Measurements from ENCODE around the gene NEMP2.
A peak's percentile ranks its signal among the peaks of the same experiment; 100 is the strongest.
"Not testable (repeated sequence)": the region's sequence is repeated elsewhere in the genome, so short reads cannot be mapped to it uniquely, and the experiment has no call there.

Gene NEMP2

DNA sequence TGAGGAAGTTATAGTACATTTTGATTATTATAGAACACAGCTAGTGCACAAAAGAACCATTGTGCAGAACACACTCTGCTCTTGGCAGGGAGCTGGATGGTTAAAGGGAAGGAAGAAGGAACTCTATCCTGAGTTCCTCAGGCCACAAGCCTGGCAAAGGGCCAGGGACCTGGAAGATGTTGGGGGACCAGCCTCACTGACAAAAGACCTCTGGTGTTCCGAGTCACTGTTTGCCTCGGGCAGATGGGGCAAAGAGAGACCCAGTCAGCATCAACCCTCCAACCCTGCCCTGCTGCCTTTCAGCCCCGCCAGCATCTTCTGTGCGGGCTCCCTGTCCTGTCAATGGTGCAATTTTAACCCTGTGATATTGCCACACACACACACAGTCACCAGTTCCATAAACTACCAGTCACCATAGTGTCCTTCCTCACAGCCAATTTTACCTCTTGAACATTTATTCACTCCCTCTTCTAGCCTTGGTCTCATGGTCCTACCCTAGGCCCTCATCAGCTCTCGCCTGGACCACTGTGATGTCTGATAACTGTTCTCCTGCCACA lies 21.9 kb downstream of the NEMP2 start:
- TF ChIP-seq, protein P1, sequence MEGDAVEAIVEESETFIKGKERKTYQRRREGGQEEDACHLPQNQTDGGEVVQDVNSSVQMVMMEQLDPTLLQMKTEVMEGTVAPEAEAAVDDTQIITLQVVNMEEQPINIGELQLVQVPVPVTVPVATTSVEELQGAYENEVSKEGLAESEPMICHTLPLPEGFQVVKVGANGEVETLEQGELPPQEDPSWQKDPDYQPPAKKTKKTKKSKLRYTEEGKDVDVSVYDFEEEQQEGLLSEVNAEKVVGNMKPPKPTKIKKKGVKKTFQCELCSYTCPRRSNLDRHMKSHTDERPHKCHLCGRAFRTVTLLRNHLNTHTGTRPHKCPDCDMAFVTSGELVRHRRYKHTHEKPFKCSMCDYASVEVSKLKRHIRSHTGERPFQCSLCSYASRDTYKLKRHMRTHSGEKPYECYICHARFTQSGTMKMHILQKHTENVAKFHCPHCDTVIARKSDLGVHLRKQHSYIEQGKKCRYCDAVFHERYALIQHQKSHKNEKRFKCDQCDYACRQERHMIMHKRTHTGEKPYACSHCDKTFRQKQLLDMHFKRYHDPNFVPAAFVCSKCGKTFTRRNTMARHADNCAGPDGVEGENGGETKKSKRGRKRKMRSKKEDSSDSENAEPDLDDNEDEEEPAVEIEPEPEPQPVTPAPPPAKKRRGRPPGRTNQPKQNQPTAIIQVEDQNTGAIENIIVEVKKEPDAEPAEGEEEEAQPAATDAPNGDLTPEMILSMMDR (IDR thresholded peaks at IDR 0.05; ENCODE audit: borderline replicate concordance, insufficient read depth, low read depth, low read length), result no peak
- H3K4me3 ChIP-seq (ENCODE audit: low read depth, low read length), result no peak overlapping the region

DNA sequence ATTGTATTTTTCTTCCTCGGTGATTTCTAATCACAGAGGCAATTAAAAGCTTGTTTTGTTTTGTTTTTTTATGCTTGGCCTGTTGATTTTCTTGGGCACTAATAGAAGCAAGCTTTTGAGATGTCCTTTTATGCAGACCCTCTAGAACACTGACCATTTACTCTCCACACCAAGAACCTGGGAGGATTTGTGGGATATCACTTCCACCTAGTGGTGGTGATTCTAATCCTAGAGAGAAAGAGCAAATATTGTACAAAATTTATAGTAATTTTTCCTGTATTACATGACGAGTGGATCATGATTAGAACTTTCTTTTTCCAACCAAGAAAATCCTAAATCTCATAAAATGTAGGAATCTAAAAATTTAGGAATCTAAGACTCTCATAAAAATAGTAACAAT lies 23.4 kb downstream of the NEMP2 start:
- TF ChIP-seq, protein P1 (IDR thresholded peaks at IDR 0.05; ENCODE audit: borderline replicate concordance, insufficient read depth, low read depth, low read length), result 0 out of 2 replicates have a peak, but pooled peaks have one; percentile 9
- H3K4me3 ChIP-seq (ENCODE audit: low read depth, low read length), result no peak overlapping the region

DNA sequence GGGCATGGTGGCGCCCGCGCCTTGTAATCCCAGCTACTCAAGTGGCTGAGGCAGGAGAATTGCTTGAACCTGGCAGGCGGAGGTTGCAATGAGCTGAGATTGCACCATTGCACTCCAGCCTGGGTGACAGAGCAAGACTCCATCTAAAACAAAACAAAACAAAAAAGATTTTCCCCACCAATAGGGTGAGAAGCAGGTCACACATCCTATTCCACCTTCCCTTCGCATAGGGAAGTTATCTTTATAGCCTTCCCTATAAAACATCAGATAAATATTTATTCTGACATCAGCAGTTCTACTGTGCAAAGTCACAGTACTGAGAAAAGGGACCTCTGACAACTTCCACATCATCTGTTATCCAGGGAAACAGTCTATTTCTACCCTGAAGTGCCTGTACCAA lies 24.6 kb downstream of the NEMP2 start:
- not testable (repeated sequence) for H3K4me3 ChIP-seq (ENCODE audit: low read depth, low read length)

DNA sequence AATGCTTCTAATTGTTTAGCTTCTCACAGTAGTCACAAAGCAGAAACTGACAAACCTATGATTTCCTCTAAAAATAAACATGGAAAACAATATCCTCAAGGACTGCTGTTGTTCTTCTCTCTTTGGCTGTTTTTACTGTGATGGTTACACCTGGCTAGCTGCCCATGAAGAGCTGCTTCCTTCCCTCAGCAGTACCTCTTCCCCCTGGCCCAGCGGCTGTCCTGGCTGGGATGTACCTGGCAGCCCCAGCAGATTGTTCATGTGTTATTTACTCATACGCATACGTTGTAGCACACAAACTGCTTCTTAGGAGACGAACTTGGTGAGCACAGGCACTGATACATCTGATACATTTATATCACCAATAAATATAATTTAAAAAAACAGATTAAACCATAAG lies 27.4 kb downstream of the NEMP2 start:
- no peak overlapping the region for H3K4me3 ChIP-seq (ENCODE audit: low read depth, low read length)
- TF ChIP-seq, protein P1 (IDR thresholded peaks at IDR 0.05; ENCODE audit: borderline replicate concordance, insufficient read depth, low read depth, low read length), result no peak

DNA sequence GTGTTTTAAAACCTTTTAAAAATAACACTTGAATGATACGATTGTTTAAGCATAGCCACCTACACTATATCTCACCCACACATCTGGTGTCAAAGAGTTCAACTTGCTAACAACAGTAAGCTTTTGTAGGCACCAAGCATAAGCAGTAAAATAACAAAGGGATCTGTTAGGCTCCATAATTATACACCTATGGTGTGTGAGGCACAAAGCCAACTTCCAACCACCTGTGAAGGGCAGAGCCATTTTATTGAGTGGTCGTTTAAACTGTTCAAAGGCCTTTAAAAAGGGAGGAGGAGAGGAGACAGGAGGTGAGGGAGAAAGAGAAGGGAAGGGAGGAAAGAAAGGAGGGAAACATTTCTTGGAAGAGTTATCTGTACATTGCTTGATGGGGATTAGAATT lies 27.9 kb downstream of the NEMP2 start:
- H3K4me3 ChIP-seq (ENCODE audit: low read depth, low read length), result no peak overlapping the region
- TF ChIP-seq, protein P1 (IDR thresholded peaks at IDR 0.05; ENCODE audit: borderline replicate concordance, insufficient read depth, low read depth, low read length), result no peak

DNA sequence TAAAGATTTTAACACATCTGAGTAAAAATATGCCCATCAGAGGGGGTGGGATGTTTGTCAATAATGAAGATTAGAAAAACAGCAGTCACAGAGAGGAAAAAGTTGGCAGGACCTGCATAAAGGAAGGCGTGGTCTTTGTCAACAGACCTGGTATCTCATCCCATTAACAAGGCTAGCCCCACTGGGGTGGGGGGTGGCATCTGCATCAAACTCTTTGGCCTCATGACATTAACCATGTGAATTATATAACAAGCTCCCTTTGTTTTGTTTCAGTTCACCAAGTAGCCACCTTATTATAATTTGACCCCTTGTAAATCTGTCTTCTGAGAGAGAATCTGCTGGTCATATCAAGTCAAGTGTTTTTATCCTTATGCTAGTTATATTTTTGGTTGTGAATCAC lies 28.8 kb downstream of the NEMP2 start:
- H3K4me3 ChIP-seq (ENCODE audit: low read depth, low read length), result no peak overlapping the region
- TF ChIP-seq, protein P1 (IDR thresholded peaks at IDR 0.05; ENCODE audit: borderline replicate concordance, insufficient read depth, low read depth, low read length), result no peak

DNA sequence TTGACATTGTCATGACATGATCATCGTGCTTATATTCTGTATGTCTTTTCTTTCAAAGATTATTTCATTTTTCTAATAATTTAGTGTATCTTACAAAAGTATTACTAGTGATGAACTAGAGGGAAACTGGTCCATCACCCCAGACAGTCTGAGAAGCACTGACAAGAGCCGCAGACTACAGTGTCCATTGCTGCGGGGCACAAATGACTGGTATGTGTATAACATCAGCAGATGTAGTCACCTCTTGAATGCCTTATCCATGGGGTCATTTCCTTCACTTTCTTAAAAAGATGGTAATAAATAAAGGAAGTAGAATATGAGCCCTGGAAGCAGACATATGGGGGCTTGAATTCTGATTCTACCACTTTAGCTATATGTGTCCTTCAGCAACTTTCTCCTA lies 29.6 kb downstream of the NEMP2 start:
- TF ChIP-seq, protein P1 (IDR thresholded peaks at IDR 0.05; ENCODE audit: borderline replicate concordance, insufficient read depth, low read depth, low read length), result no peak

DNA sequence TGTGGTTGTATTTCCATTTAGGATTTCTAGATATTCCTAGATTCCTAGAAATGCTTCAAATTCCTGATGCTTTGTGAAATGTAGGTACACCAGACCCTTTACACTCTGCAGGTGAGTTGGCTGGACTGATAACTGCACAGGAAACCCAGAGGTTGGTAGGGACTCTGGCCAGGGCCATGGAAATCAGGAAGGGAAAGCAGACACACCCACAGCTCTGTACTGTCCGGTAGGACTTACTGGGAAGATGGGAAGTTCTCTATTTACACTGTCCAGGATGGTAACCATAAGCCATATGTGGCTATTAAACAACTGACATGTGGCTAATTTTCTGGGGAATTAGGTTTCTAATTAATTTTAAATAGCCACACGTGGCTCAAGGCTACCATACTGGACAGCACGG lies 31.4 kb downstream of the NEMP2 start:
- H3K4me3 ChIP-seq (ENCODE audit: low read depth, low read length), result no peak overlapping the region
- TF ChIP-seq, protein P1 (IDR thresholded peaks at IDR 0.05; ENCODE audit: borderline replicate concordance, insufficient read depth, low read depth, low read length), result no peak

More for the DNA sequence above, 29.6 kb downstream of the NEMP2 start:
- no peak overlapping the region for H3K4me3 ChIP-seq (ENCODE audit: low read depth, low read length)
